Erythroblast (primary cell): ENCODE measurements around the gene SIRPB2.
"Not testable (repeated sequence)": the region's sequence is repeated elsewhere in the genome, so short reads cannot be mapped to it uniquely, and the experiment has no call there.

Source experiments
- DNase-seq, 2 experiments: peaks; one replicate each; lab custom pipeline; 2025; lab: John Stamatoyannopoulos, UW
- GATA1 ChIP-seq: IDR thresholded peaks from 2 replicates; pipeline ENCODE4 v1.6.1; 2011; ENCODE audit warnings: low read depth, mild to moderate bottlenecking, control low read depth, low read length, moderate library complexity
- POLR2A ChIP-seq: IDR thresholded peaks from 2 replicates; pipeline ENCODE4 v1.6.1; 2011; ENCODE audit warnings: mild to moderate bottlenecking, low read length

Gene SIRPB2

DNA sequence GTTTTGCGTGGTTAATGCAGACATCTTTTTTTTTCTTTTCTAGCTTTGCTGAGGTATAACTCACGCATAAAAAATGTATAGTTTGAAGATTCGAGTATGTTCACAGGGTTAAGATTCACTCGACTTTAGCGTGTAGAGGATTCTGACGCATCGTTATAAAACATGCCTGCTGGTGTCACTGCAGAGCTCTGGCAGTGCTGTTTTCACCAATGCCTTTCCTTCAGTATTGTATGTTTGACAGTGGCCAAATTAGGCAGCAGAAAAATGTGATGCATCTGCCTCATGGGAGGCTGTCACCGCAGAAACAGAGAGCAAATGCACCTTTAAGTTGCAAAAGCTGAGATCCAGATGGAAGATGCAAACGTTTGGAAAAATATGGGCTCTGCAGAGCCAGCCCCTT lies 18.0 kb upstream of the SIRPB2 start:
- no peak for TF ChIP-seq POLR2A
- no peak for TF ChIP-seq GATA1
- DNase-seq = no peak

GRCh38 chr20:1508574-1508973 lies 17.4 kb upstream of the SIRPB2 start:
- TF ChIP-seq POLR2A = no peak
- TF ChIP-seq GATA1 = no peak
- DNase-seq = no peak

DNA sequence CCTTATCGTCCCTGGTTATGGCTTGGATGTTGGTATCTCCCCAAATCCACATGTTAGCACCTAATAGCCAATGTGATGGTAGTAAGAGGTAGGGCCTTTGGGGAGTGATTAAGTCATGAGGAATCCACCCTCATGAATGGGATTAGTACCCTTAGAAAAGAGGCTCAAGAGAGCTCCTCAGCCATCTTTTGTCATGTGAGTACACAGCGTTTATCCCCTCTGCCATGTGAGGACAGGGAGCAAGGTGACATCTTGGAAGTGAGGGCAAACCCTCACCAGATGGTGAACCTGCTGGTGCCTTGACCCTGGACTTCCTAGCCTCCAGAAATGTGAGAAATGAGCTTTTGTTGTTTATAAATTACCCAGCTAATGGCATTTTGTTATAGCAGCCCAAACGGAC lies 16.1 kb upstream of the SIRPB2 start:
- TF ChIP-seq POLR2A (no peak), GATA1 (no peak)
- DNase-seq = no peak

- TF ChIP-seq GATA1 (no peak), POLR2A (no peak)
- no peak for DNase-seq
Observed at GRCh38 chr20:1505871-1506270, 14.7 kb upstream of the SIRPB2 start.

GRCh38 chr20:1505361-1505760 lies 14.1 kb upstream of the SIRPB2 start:
- no peak for TF ChIP-seq POLR2A
- no peak for TF ChIP-seq GATA1
- DNase-seq = no peak

GRCh38 chr20:1503564-1504227 lies 12.5 kb upstream of the SIRPB2 start:
- TF ChIP-seq POLR2A (no peak), GATA1 (no peak)
- DNase-seq = peak; percentile 83 to 85

DNA sequence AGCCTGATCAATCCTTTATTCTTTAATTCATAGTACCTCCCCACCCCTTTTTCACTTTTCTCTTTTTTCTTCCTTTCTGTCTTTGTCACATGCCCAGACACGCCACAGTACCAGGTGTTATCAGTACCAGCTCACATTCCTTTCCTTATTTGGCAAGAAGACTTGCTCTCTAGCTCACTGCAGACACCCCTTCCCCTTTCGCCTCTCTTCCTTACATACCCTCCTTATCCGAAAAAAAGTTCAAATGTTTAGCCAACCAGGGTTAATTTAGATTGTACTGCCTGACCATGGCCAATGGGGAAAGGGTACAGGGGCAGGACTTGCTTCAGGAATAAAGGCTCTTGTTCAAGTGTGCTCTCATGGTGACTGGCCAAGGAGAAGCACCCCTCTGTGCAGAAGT lies 9.3 kb upstream of the SIRPB2 start:
- TF ChIP-seq POLR2A (no peak), GATA1 (no peak)
- DNase-seq = peak; percentile 16 to 38

DNA sequence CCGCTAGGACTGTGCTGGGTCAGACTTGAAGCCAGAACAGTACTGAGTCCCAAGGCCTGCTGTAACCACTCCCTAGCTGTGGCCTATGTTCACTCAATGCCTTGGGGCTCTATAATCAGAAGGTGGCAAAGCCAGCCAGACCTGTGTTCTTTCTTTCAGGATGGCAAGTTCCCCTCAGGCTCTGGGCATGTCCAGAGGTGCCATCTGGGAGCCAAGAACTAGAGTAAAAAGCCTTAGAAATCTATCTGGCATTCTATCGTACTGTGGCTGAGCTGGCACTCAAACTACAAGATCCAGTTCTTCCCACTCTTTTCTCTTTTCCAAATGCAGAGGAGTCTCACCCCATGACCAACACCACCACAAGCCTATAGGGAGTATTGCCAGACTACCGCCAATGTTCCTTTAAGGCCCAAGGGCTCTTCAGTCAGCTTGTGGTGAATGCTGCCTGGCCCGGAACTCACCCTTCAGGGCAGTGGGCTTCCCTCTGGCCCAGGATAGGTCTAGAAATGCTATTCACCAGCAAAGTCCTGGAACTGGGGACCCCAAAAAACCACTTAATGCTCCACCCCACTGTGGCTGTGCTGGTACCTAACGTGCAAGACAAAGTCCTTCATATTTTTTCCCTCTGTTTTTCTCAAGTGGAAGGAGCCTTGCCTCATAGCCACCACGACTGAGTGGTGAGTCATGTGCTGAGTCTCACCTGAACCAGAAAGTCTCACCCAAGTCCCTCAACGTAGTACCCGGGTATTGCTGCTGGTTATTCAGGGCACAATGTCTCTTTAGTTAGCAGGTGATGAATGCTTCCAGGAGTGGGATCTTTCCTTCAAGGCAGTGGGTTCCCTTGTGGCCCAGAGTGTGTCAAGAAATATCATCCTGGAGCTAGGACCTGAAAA lies 8.6 kb upstream of the SIRPB2 start:
- no peak for DNase-seq
- TF ChIP-seq POLR2A (no peak), GATA1 (no peak)

DNA sequence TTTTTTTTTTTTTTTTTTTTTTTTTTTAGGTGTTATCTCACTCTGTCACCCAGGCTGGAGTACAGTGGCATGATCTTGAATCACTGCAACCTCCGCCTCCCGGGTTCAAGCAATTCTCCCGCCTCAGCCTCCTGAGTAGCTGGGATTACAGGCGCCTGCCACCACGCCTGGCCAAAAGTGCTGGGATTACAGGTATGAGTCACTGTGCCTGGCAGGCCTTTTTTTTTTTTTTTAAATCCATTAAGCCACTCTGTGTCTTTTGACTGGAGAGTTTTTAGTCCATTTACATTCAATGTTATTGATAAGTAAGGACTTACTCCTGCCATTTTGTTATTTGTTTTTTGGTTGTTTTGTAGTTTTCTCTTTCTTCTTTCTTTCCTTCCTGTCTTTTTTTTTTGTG lies 6.2 kb upstream of the SIRPB2 start:
- not testable (repeated sequence) for DNase-seq

GRCh38 chr20:1496930-1497329 lies 5.7 kb upstream of the SIRPB2 start:
- no peak for TF ChIP-seq POLR2A
- no peak for TF ChIP-seq GATA1
- DNase-seq = no peak

- TF ChIP-seq POLR2A (no peak), GATA1 (no peak)
- no peak for DNase-seq
Observed at GRCh38 chr20:1494436-1494835, 3.2 kb upstream of the SIRPB2 start.

DNA sequence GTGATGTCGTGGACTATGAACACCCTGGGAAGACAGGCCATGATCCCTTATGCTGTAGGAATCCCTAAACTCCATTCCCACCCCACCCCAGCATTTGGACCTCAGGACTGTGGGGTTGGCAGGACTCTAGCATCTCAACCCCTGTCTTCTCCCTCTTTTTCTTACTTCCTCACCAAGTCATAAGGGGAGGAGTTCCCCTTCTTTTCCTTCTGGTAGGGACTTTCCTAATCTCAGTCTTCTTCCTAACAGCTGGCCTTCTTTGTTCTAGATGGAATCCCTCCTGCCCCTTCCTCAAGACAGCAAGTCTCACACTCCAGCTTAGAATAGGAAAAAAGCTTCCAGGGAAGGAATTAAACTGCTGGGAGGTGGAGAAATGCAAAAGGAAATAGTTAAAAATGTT lies 2.3 kb upstream of the SIRPB2 start:
- no peak for DNase-seq
- no peak for TF ChIP-seq GATA1
- TF ChIP-seq POLR2A = no peak

- DNase-seq = no peak
Observed at GRCh38 chr20:1491860-1492642, 831 bp upstream of the SIRPB2 start.

More at GRCh38 chr20:1491860-1492642, 831 bp upstream of the SIRPB2 start:
- TF ChIP-seq POLR2A (no peak), GATA1 (no peak)
